Mesendoderm (in vitro differentiated cells): Measurements from ENCODE around the gene POLR2J.

ENCODE experiments used
- DNase-seq: peaks from one replicate; pipeline ENCODE4 v3.0.0; 2013
- H2AK5ac ChIP-seq: 2 replicates; pipeline ENCODE4 v1.6.1; 2013; ENCODE audit warnings: low read length, inconsistent platforms
- H2BK120ac ChIP-seq: 2 replicates; pipeline ENCODE4 v1.6.1; 2013; ENCODE audit warnings: low read depth, mild to moderate bottlenecking, low read length, moderate library complexity, mixed read lengths
- H2BK15ac ChIP-seq: replicated peaks from 2 replicates; pipeline ENCODE4 v1.6.1; 2013; ENCODE audit warnings: low read depth, mild to moderate bottlenecking, moderate library complexity
- H2BK5ac ChIP-seq: 2 replicates; pipeline ENCODE4 v1.6.1; 2013; ENCODE audit warnings: low read length, inconsistent platforms
- H3K18ac ChIP-seq: 2 replicates; pipeline ENCODE4 v1.6.1; 2013; ENCODE audit warnings: mild to moderate bottlenecking, low read length, mixed read lengths
- H3K23ac ChIP-seq: one replicate; pipeline ENCODE4 v1.6.1; 2013; ENCODE audit warnings: low read length
- H3K27ac ChIP-seq: 2 replicates; pipeline ENCODE4 v1.5.1; 2013; ENCODE audit warnings: low read depth, mild to moderate bottlenecking, inconsistent platforms, low read length, moderate library complexity
- H3K27me3 ChIP-seq: 2 replicates; pipeline ENCODE4 v1.6.1; 2013; ENCODE audit warnings: low read length, control low read depth, mild to moderate bottlenecking, inconsistent platforms; ENCODE audit not compliant: insufficient read depth, poor library complexity
- H3K36me3 ChIP-seq: 2 replicates; pipeline ENCODE4 v1.6.1; 2013; ENCODE audit warnings: low read length, inconsistent platforms; ENCODE audit not compliant: control insufficient read depth, insufficient read depth
- H3K4ac ChIP-seq: one replicate; pipeline ENCODE4 v1.6.1; 2013; ENCODE audit warnings: low read depth, mild to moderate bottlenecking, low read length, moderate library complexity
- H3K4me1 ChIP-seq: 2 replicates; pipeline ENCODE4 v1.6.1; 2013; ENCODE audit warnings: low read depth, low read length, inconsistent platforms; ENCODE audit not compliant: control insufficient read depth
- H3K4me2 ChIP-seq: 2 replicates; pipeline ENCODE4 v1.6.1; 2013; ENCODE audit warnings: low read length
- H3K4me3 ChIP-seq: 2 replicates; pipeline ENCODE4 v1.5.1; 2013; ENCODE audit warnings: mild to moderate bottlenecking, low read length
- H3K56ac ChIP-seq: one replicate; pipeline ENCODE4 v1.6.1; 2013; ENCODE audit warnings: low read length
- H3K79me1 ChIP-seq: 2 replicates; pipeline ENCODE4 v1.6.1; 2013; ENCODE audit warnings: low read length, inconsistent platforms
- H3K79me2 ChIP-seq: 2 replicates; pipeline ENCODE4 v1.6.1; 2013; ENCODE audit warnings: mild to moderate bottlenecking, low read length; ENCODE audit not compliant: control insufficient read depth, insufficient read depth
- H3K9ac ChIP-seq: 2 replicates; pipeline ENCODE4 v1.6.1; 2013; ENCODE audit warnings: low read length, inconsistent platforms
- H4K5ac ChIP-seq: one replicate; pipeline ENCODE4 v1.6.1; 2013; ENCODE audit warnings: low read length
- H4K8ac ChIP-seq: one replicate; pipeline ENCODE4 v1.6.1; 2013; ENCODE audit warnings: low read depth, mild to moderate bottlenecking, control low read depth, low read length, moderate library complexity
- WGBS: extraction: QIAGEN DNeasy Blood & Tissue Kit; methylation state at CpG from one replicate; pipeline ENCODE4 v1.1.7; 2013; ENCODE audit warnings: low lambda C conversion rate, missing lambda C conversion rate; ENCODE audit not compliant: insufficient coverage; ENCODE audit errors: extremely low coverage; 5-methylcytosine and 5-hydroxymethylcytosine counted together

Gene POLR2J

DNA sequence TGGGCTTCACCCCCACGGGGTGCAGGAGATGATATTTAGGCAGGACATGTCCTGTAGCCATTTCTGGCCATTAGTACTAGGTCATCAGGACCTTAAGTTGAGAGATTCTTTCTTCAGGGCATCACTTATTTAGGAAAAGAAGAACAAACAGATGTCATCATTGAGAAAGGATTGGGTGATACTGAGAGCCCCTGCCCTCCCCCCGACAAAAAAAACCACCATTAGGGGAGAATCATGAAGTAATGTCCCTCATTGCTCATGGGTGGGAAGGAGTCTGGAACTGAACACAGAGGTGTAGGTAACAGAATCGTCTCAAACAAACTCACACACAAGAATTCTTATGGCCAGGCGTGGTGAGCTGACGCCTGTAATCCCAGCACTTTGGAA lies 51.7 kb downstream of the POLR2J start:
- H4K5ac ChIP-seq: no peak overlapping the region
- no peaks in the 10 kb centered on the region for H3K27me3 ChIP-seq
- H3K79me2 ChIP-seq: no peaks in the 10 kb centered on the region
- no peak for DNase-seq
- H2BK15ac ChIP-seq: no peak overlapping the region
- no peak overlapping the region for H3K4me3 ChIP-seq
- H3K18ac ChIP-seq: no peak overlapping the region
- H3K4me1 ChIP-seq: peaks cover 5% of the 10 kb centered on the region
- H3K79me1 ChIP-seq: no peaks in the 10 kb centered on the region
- no peak overlapping the region for H2BK120ac ChIP-seq
- H3K23ac ChIP-seq: no peak overlapping the region
- no peak overlapping the region for H2BK5ac ChIP-seq
- no peak overlapping the region for H3K9ac ChIP-seq
- H3K4ac ChIP-seq: no peak overlapping the region
- H3K4me2 ChIP-seq: no peak overlapping the region
- no peak overlapping the region for H4K8ac ChIP-seq
- WGBS: no CpG with 5 or more reads among the region's 5 CpGs
- no peak overlapping the region for H2AK5ac ChIP-seq
- H3K56ac ChIP-seq: no peak overlapping the region
- H3K36me3 ChIP-seq: peaks cover 5% of the 10 kb centered on the region
- H3K27ac ChIP-seq: no peak overlapping the region

DNA sequence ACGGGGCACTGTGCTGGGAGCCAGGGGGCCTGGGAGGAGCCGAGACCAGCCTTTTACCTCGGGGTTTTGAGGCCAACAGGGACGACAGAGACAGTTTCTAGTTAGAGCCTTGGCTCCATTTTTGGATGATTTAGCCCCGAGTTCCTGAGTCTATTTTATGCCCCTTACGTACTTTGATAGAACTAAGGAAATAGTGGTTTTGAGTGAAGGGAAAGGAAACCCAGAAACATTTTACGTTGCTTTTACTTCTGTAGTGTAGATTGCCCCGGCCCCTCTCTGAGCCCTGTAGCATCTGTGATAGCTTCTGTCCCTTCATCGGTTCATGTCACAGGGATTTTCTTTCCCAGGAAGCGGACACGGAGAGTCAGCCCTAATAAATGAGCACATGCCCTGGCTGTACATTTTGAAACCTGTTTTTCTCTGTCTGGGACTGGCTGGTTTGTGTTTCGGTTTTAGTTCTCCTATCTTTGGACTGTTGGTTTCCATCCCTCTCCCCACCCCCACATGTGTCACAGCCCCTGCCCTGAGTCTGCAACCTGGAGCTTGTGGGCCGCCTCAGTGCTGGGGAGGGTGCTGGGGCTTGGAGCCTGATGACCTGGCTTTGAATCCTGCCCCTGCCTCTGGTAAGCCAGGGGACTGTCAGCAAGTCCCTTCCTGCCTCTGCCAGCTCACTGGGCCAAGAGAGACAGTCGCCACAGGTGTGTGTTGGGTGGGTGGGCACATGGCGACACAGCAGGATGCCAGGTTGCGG lies 52.3 kb downstream of the POLR2J start:
- no peak overlapping the region for H2BK5ac ChIP-seq
- peaks cover 5% of the 10 kb centered on the region for H3K36me3 ChIP-seq
- no peak overlapping the region for H2BK120ac ChIP-seq
- WGBS: no CpG with 5 or more reads among the region's 16 CpGs
- no peak overlapping the region for H4K8ac ChIP-seq
- no peak overlapping the region for H3K4me2 ChIP-seq
- no peaks in the 10 kb centered on the region for H3K79me2 ChIP-seq
- H3K4me1 ChIP-seq: peaks cover 1% of the 10 kb centered on the region
- H3K9ac ChIP-seq: no peak overlapping the region
- no peak overlapping the region for H3K27ac ChIP-seq
- H3K56ac ChIP-seq: no peak overlapping the region
- DNase-seq: no peak
- no peak overlapping the region for H2BK15ac ChIP-seq
- H3K23ac ChIP-seq: no peak overlapping the region
- no peak overlapping the region for H4K5ac ChIP-seq
- no peaks in the 10 kb centered on the region for H3K79me1 ChIP-seq
- H3K4me3 ChIP-seq: no peak overlapping the region
- H3K27me3 ChIP-seq: no peaks in the 10 kb centered on the region
- no peak overlapping the region for H3K18ac ChIP-seq
- H2AK5ac ChIP-seq: no peak overlapping the region
- no peak overlapping the region for H3K4ac ChIP-seq

DNA sequence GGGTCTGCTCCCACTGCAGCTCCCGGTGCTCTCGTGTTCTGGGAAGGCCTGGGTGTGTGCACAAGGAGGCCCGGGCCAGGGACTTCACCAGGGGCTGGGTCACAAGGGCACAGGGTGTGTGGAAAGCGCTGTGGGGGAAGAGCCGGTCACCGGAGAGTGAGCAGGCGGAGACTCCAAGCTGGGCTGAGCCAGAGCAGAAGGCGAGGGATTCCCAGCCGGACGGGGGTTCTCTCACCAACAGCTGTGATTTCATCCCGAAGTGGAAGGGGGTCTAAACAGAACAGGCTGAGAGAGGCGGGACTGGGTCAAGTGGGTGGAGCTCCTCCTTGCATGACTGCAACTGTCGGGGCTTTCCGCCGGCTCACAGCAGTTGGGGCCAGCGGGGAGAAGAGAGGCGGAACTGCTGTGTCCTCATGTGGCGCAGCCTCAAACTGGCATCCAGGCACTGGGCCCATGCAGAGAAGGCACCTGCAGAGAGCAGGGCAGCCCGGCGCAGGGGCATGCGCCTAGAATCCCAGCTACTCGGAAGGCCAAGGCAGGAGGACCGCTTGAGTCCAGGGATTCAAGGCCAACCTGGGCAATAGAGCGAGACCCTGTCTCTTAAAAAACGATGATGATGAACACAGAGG lies 53.0 kb downstream of the POLR2J start:
- no peak overlapping the region for H2BK5ac ChIP-seq
- no peaks in the 10 kb centered on the region for H3K79me1 ChIP-seq
- no peak overlapping the region for H2BK15ac ChIP-seq
- no CpG with 5 or more reads among the region's 25 CpGs for WGBS
- no peak overlapping the region for H2AK5ac ChIP-seq
- H3K4me1 ChIP-seq: no peaks in the 10 kb centered on the region
- no peak overlapping the region for H4K5ac ChIP-seq
- H3K4ac ChIP-seq: no peak overlapping the region
- H3K27me3 ChIP-seq: no peaks in the 10 kb centered on the region
- no peak overlapping the region for H3K27ac ChIP-seq
- no peak overlapping the region for H2BK120ac ChIP-seq
- H3K56ac ChIP-seq: no peak overlapping the region
- H3K36me3 ChIP-seq: peaks cover 6% of the 10 kb centered on the region
- H3K9ac ChIP-seq: no peak overlapping the region
- H3K23ac ChIP-seq: no peak overlapping the region
- H4K8ac ChIP-seq: no peak overlapping the region
- no peaks in the 10 kb centered on the region for H3K79me2 ChIP-seq
- no peak overlapping the region for H3K4me2 ChIP-seq
- no peak overlapping the region for H3K4me3 ChIP-seq
- DNase-seq: no peak
- no peak overlapping the region for H3K18ac ChIP-seq

DNA sequence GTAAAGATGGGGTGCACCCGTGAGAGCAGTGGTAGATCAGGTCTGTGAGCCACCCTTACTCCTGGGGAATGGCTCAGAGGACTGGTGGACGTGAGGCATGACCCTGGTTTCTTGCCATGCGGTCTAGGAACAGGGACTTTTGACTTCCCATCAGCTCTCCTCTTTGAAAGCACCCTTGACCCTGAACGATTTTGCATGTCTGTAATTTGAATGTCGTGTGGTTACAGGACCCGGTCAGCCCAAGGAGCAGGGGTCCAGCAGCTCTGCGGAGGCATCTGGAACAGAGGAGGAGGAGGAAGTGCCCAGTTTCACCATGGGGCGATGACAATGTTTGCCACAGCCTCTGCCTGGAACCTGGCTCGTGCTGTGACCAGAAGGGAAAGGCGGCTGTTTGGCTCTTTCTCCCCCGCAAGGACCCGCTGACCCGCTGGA lies 53.9 kb downstream of the POLR2J start:
- Histone ChIP-seq H3K4me2 (no peak overlapping the region), H2BK120ac (no peak overlapping the region), H3K4me1 (no peaks in the 10 kb centered on the region), H3K18ac (no peak overlapping the region), H3K79me2 (no peaks in the 10 kb centered on the region), H3K4ac (no peak overlapping the region), H3K9ac (no peak overlapping the region), H2AK5ac (no peak overlapping the region), H3K4me3 (no peak overlapping the region), H2BK5ac (no peak overlapping the region), H3K27me3 (no peaks in the 10 kb centered on the region), H3K79me1 (no peaks in the 10 kb centered on the region), H2BK15ac (no peak overlapping the region), H3K36me3 (peaks cover 8% of the 10 kb centered on the region), H3K27ac (no peak overlapping the region), H4K8ac (no peak overlapping the region), H3K23ac (no peak overlapping the region), H3K56ac (peak overlapping the region; percentile 25), H4K5ac (no peak overlapping the region)
- WGBS: no CpG with 5 or more reads among the region's 13 CpGs
- no peak for DNase-seq

DNA sequence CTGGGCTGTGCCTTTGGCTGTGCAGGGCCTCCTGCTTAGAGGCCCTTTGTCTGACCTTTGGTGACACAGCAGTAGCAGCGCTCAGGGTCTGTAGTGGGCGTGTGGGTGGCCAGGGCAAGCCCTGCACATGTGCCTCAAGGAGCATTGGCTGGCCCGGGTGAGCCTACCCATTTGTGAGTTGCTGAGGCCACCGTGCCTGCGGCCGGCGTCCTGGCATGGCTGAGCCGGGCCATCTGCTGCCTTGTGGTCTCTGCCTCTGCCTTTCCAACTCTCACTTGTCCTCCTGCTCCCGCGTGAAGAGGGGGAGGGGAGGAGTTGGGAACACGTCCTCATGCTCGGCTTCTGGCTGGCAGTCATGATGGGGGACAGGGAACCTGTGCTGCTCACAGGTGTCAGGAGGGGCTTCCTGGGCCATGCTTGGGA lies 54.6 kb downstream of the POLR2J start:
- Histone ChIP-seq H3K56ac (no peak overlapping the region), H3K4me1 (no peaks in the 10 kb centered on the region), H2BK15ac (no peak overlapping the region), H3K79me1 (no peaks in the 10 kb centered on the region), H3K9ac (no peak overlapping the region), H2AK5ac (no peak overlapping the region), H3K27me3 (no peaks in the 10 kb centered on the region), H3K18ac (no peak overlapping the region), H3K4ac (no peak overlapping the region), H3K79me2 (no peaks in the 10 kb centered on the region), H3K4me2 (no peak overlapping the region), H4K8ac (no peak overlapping the region), H3K4me3 (no peak overlapping the region), H3K27ac (no peak overlapping the region), H2BK120ac (no peak overlapping the region), H3K36me3 (peaks cover 8% of the 10 kb centered on the region), H3K23ac (no peak overlapping the region), H4K5ac (no peak overlapping the region), H2BK5ac (no peak overlapping the region)
- DNase-seq: peak; percentile 27
- WGBS: no CpG with 5 or more reads among the region's 12 CpGs
